ENCODE results near the gene PLCB4.

- TF ChIP-seq POLR2A (IDR thresholded peaks at IDR 0.05; ENCODE audit: low read depth, low read length) = no peak
- TF ChIP-seq POLR2AphosphoS5 (IDR thresholded peaks at IDR 0.05; ENCODE audit: low read depth, low read length) = no peak
- no peak for TF ChIP-seq TAF1 (IDR thresholded peaks at IDR 0.05; ENCODE audit: borderline replicate concordance, low read depth, low read length)
These were observed 91.4 kb downstream of the PLCB4 start for GRCh38 chr20:9160331-9160730.
